ENCODE data around the gene CACHD1.

- TF ChIP-seq CTCF (IDR thresholded peaks at IDR 0.05 in 4 of 5, conservative IDR thresholded peaks at IDR 0.05 in 1 of 5) (no peak), POLR2A (IDR thresholded peaks at IDR 0.05) (no peak)
Measured at GRCh38 chr1:64478594-64479470, 8.9 kb downstream of the CACHD1 start.

Measured in gastrocnemius medialis (tissue), 4 donors.